Epithelial cell of proximal tubule (primary cell): Measurements from ENCODE around the gene EIF3I. TPM values are rescaled to one million over a fixed set of nuclear protein-coding genes. Genes with fewer than 3 reads are reported as not detected.
A peak's percentile ranks its signal among the peaks of the same experiment; 100 is the strongest.

ENCODE experiments used
- DNase-seq: peaks from one replicate; pipeline ENCODE4 v3.0.0-alpha.2; 2011; ENCODE audit warnings: low read depth
- H3K4me3 ChIP-seq: 2 replicates; pipeline ENCODE4 v1.5.1; 2011; ENCODE audit warnings: low read depth, mild to moderate bottlenecking, low read length
- total RNA-seq: library from RNA; depleted of rRNA; stranded (reverse); fragments of >200 nt; gene quantifications from 2 replicates; pipeline ENCODE4 v1.2.3, GENCODE V29; 2015
- TF ChIP-seq, protein P1 (sequence below): conservative IDR thresholded peaks from 2 replicates; pipeline ENCODE4 v1.5.1; 2012; ENCODE audit warnings: low read depth, mild to moderate bottlenecking, low read length

The EIF3I gene
- total RNA-seq, 1 donor from 2014 or later, result 338 TPM

- TF ChIP-seq, protein P1, sequence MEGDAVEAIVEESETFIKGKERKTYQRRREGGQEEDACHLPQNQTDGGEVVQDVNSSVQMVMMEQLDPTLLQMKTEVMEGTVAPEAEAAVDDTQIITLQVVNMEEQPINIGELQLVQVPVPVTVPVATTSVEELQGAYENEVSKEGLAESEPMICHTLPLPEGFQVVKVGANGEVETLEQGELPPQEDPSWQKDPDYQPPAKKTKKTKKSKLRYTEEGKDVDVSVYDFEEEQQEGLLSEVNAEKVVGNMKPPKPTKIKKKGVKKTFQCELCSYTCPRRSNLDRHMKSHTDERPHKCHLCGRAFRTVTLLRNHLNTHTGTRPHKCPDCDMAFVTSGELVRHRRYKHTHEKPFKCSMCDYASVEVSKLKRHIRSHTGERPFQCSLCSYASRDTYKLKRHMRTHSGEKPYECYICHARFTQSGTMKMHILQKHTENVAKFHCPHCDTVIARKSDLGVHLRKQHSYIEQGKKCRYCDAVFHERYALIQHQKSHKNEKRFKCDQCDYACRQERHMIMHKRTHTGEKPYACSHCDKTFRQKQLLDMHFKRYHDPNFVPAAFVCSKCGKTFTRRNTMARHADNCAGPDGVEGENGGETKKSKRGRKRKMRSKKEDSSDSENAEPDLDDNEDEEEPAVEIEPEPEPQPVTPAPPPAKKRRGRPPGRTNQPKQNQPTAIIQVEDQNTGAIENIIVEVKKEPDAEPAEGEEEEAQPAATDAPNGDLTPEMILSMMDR, result no peak
- DNase-seq, result no peak
Observed at GRCh38 chr1:32180186-32181060, 41.8 kb upstream of the EIF3I start.

GRCh38 chr1:32181065-32181464 lies 41.1 kb upstream of the EIF3I start:
- peak overlapping the region; percentile 69 for H3K4me3 ChIP-seq
- no peak for DNase-seq
- TF ChIP-seq, protein P1, result no peak

More at GRCh38 chr1:32180186-32181060, 41.8 kb upstream of the EIF3I start:
- peak overlapping the region; percentile 69 for H3K4me3 ChIP-seq

DNA sequence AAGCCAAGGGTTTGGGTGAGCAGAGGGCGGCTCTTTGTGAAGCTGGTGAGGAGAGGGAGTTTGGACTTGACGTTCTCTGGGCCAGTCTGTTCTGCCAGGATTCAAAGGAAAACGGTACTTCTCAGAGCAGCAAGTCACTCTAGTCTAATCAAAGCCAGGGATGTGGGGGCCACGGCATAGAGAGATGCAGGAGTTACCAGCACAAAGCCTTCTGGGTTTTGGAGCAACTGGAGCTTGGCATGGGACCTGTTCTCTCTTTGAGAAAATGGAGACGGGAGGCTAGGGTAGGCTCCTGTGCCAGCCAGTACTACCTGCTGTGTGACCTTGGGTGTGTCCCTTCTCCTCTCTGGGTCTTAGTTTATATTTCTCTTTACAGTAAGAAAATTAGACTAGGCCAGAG lies 40.6 kb upstream of the EIF3I start:
- no peak for DNase-seq
- peak overlapping the region; percentile 69 for H3K4me3 ChIP-seq
- TF ChIP-seq, protein P1, result no peak

DNA sequence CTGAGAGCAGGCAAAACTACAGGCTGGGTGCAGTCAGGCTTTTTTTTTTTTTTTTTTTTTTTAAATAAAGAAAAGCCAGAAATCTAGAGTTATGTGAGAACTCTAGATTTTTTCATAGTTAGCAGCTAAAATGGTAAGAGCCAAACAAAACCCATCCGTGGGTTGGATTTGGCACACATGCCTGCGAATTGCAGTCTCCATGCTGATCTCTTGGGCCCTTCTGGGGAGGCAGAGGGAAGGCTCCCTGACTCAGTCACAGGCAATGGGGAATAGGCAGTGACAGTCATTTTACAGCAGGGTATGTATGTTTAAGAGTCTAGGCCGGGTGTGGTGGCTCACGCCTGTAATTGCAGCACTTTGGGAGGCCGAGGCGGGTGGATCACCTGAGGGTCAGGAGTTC lies 40.1 kb upstream of the EIF3I start:
- H3K4me3 ChIP-seq, result peak overlapping the region; percentile 10
- TF ChIP-seq, protein P1, result no peak
- DNase-seq, result no peak

DNA sequence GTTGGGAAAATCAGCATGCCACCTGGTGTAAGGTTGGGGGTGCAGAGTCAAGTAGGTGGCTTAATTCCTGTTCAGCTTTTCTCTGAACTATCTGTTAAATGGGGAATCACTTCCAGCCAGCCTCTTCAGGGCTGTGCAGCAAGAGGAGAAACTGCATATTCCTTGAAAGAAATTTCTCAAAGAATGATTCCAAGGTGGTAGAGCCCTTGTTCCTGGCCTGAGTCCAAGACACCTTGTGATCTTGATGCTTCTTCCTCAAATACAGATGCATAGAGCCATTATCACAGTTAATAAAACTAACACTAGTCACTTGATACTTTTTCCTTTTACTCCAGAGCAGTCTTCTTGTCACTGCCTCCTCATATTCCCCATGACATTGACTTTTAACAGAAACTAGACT lies 37.6 kb upstream of the EIF3I start:
- H3K4me3 ChIP-seq, result no peak overlapping the region
- TF ChIP-seq, protein P1, result no peak
- no peak for DNase-seq

- H3K4me3 ChIP-seq, result no peak overlapping the region
- no peak for DNase-seq
- TF ChIP-seq, protein P1, result no peak
Observed at GRCh38 chr1:32186077-32186476, 36.1 kb upstream of the EIF3I start.

DNA sequence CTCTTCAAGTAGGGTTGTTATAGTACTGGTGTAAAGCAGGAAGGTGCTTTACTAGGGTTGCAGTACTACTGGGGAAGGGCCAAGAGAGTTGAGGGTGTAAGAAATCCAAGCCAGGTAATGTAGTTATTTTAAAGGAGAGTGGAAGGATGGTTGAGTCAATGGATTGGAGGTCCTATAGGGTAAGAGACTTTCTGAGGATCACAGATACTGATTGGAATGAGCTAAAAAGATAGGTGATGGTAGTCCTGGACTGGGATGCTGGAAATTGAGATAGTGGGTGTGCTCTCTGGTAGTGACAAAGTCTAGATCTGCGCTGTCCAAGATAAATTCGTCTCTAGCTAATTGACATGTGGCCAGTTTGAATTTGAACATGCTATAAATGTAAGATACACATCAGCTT lies 35.7 kb upstream of the EIF3I start:
- no peak for DNase-seq
- H3K4me3 ChIP-seq, result no peak overlapping the region
- TF ChIP-seq, protein P1, result no peak
